HCT116 (cell line): ENCODE measurements around the gene TMEM119. TPM values are rescaled to one million over a fixed set of nuclear protein-coding genes. Genes with fewer than 3 reads are reported as not detected.

ENCODE experiments used
- ATAC-seq: fragments of 200-7000 bp; cut with Tn5 transposase; 2 replicates; pipeline ENCODE4 v1.9.1; 2020; ENCODE audit warnings: mild to moderate bottlenecking, moderate library complexity
- BruUV-seq: library from RNA; stranded (reverse); fragments of 400-500 nt; replicated peaks from 2 replicates; lab custom pipeline; 2021; lab: Mats Ljungman, UMichigan
- CTCF ChIA-PET: fragments of 300-600 bp; sonication (Branson Sonifier 250); formaldehyde crosslinking; loops from one replicate; lab custom pipeline; 2021; ENCODE audit warnings: antibody characterized with exemption; lab: Charles Lee
- POLR2A ChIA-PET: fragments of 300-600, 350-600 bp; sonication (Branson Sonifier 250); formaldehyde crosslinking; loops from one replicate; lab custom pipeline; 2021; ENCODE audit warnings: antibody characterized with exemption; lab: Charles Lee
- RAD21 ChIA-PET, 2 experiments: fragments of 300-600 bp; sonication (Branson Sonifier 250); formaldehyde crosslinking; loops; one replicate each; lab custom pipeline; 2023; ENCODE audit warnings: low total read pairs in 2 of 2; ENCODE audit not compliant: uncharacterized antibody in 2 of 2, unreplicated experiment in 2 of 2, low non-redundant PET in 1 of 2; lab: Charles Lee
- DNase-seq: peaks from one replicate; pipeline ENCODE4 v3.0.0-alpha.2; 2010; ENCODE audit warnings: low read depth, low spot score
- H2AFZ ChIP-seq: fragments of 200-600 bp; shearing (Covaris generic), sonication (generic); 2 replicates; pipeline ENCODE4 v1.6.1; 2017; ENCODE audit warnings: low read depth, mixed run types, mixed read lengths, antibody characterized with exemption, low read length; ENCODE audit not compliant: poor library complexity, severe bottlenecking
- H3K27ac ChIP-seq: 2 replicates; pipeline ENCODE4 v1.5.1; 2012; ENCODE audit warnings: low read depth, low read length
- H3K27me3 ChIP-seq: fragments of 200-600 bp; sonication (generic); 2 replicates; pipeline ENCODE4 v1.6.1; 2016; ENCODE audit warnings: mixed run types, low read length, mixed read lengths; ENCODE audit not compliant: insufficient read depth
- H3K36me3 ChIP-seq, 2 experiments: fragments of 200-500 bp in 1 of 2; fragments of 200-600 bp in 1 of 2; sonication (Bioruptor generic) in 1 of 2; sonication (generic) in 1 of 2; 2 replicates each; pipeline versions ENCODE4 v1.5.1 to v1.6.1; 2014 to 2016; ENCODE audit warnings: low read length in 2 of 2, inconsistent platforms in 1 of 2, mixed read lengths in 1 of 2, mixed run types in 1 of 2; ENCODE audit not compliant: insufficient read depth in 2 of 2, control insufficient read depth in 1 of 2
- H3K4me1 ChIP-seq, 2 experiments: fragments of 200-600 bp in 1 of 2; sonication (generic) in 1 of 2; 2 replicates each; pipeline versions ENCODE4 v1.5.1 to v1.6.1; 2012 to 2017; ENCODE audit warnings: low read length in 2 of 2, inconsistent platforms in 1 of 2, mild to moderate bottlenecking in 1 of 2, mixed read lengths in 1 of 2, mixed run types in 1 of 2, moderate library complexity in 1 of 2; ENCODE audit not compliant: insufficient read depth in 2 of 2, control insufficient read depth in 1 of 2
- H3K4me2 ChIP-seq: fragments of 200-600 bp; sonication (generic); 2 replicates; pipeline ENCODE4 v1.6.1; 2017; ENCODE audit warnings: mixed run types, low read length, mixed read lengths
- H3K4me3 ChIP-seq, 2 experiments: fragments of 200-600 bp in 1 of 2; sonication (generic) in 1 of 2; replicated peaks in 1 of 2; 2 replicates each; pipeline ENCODE4 v1.5.1; 2011 to 2016; ENCODE audit warnings: low read length in 2 of 2, control low read depth in 1 of 2, low read depth in 1 of 2, mild to moderate bottlenecking in 1 of 2, mixed read lengths in 1 of 2, mixed run types in 1 of 2
- H3K79me2 ChIP-seq: fragments of 200-600 bp; sonication (generic); 2 replicates; pipeline ENCODE4 v1.6.1; 2017; ENCODE audit warnings: mild to moderate bottlenecking, mixed run types, low read length, moderate library complexity, mixed read lengths; ENCODE audit not compliant: insufficient read depth
- H3K9ac ChIP-seq: fragments of 200-600 bp; sonication (generic); 2 replicates; pipeline ENCODE4 v1.6.1; 2016; ENCODE audit warnings: low read length, mixed read lengths
- H3K9me2 ChIP-seq: fragments of 200-600 bp; sonication (generic), shearing (Covaris generic); 2 replicates; pipeline ENCODE4 v1.6.1; 2017; ENCODE audit warnings: mixed run types, mild to moderate bottlenecking, moderate library complexity; ENCODE audit not compliant: insufficient read depth
- H3K9me3 ChIP-seq, 2 experiments: fragments of 200-500 bp in 1 of 2; fragments of 200-600 bp in 1 of 2; sonication (Bioruptor generic) in 1 of 2; sonication (generic) in 1 of 2; 2 replicates each; pipeline ENCODE4 v1.6.1; 2014 to 2017; ENCODE audit warnings: low read length in 2 of 2, mixed read lengths in 2 of 2, inconsistent platforms in 1 of 2, low read depth in 1 of 2, mild to moderate bottlenecking in 1 of 2, mixed run types in 1 of 2, moderate library complexity in 1 of 2; ENCODE audit not compliant: control insufficient read depth in 1 of 2, insufficient read depth in 1 of 2
- H4K20me1 ChIP-seq: fragments of 200-600 bp; sonication (generic), shearing (Covaris generic); 2 replicates; pipeline ENCODE4 v1.6.1; 2017; ENCODE audit warnings: mixed run types, mild to moderate bottlenecking, moderate library complexity; ENCODE audit not compliant: insufficient read depth
- CBX3 ChIP-seq: IDR thresholded peaks from 2 replicates; pipeline ENCODE4 v1.6.1; 2012; ENCODE audit warnings: low read depth
- CTCF ChIP-seq, 3 experiments: fragments of 200-600 bp in 1 of 3; sonication (generic) in 1 of 3; IDR thresholded peaks in 2 of 3; conservative IDR thresholded peaks in 1 of 3; 2 replicates each; pipeline ENCODE4 v1.5.1; 2012 to 2017; ENCODE audit warnings: low read depth in 2 of 3, low read length in 2 of 3, antibody characterized with exemption in 1 of 3, borderline replicate concordance in 1 of 3, control low read depth in 1 of 3, mild to moderate bottlenecking in 1 of 3, mixed read lengths in 1 of 3, mixed run types in 1 of 3, moderate library complexity in 1 of 3; ENCODE audit not compliant: insufficient read depth in 1 of 3
- ELF1 ChIP-seq: IDR thresholded peaks from 2 replicates; pipeline ENCODE4 v1.6.1; 2012; ENCODE audit warnings: low read depth, borderline replicate concordance
- JUND ChIP-seq: IDR thresholded peaks from 2 replicates; pipeline ENCODE4 v1.6.1; 2012
- MAX ChIP-seq: IDR thresholded peaks from 2 replicates; pipeline ENCODE4 v1.6.1; 2012
- POLR2A ChIP-seq: IDR thresholded peaks from 2 replicates; pipeline ENCODE4 v1.7.0; 2011; ENCODE audit warnings: borderline replicate concordance; ENCODE audit not compliant: insufficient read depth, insufficient read length; ENCODE audit errors: extremely low read depth
- RAD21 ChIP-seq: IDR thresholded peaks from 2 replicates; pipeline ENCODE4 v1.6.1; 2012; ENCODE audit warnings: low read depth, mild to moderate bottlenecking
- SRF ChIP-seq: IDR thresholded peaks from 2 replicates; pipeline ENCODE4 v1.6.1; 2012; ENCODE audit warnings: low read depth
- TCF7L2 ChIP-seq: IDR thresholded peaks from 2 replicates; pipeline ENCODE4 v1.7.0; 2011; ENCODE audit warnings: borderline replicate concordance, inconsistent platforms; ENCODE audit not compliant: insufficient read depth, insufficient read length; ENCODE audit errors: extremely low read depth
- ZBTB33 ChIP-seq: IDR thresholded peaks from 2 replicates; pipeline ENCODE4 v1.6.1; 2011; ENCODE audit warnings: mild to moderate bottlenecking, low read length, moderate library complexity; ENCODE audit not compliant: insufficient replicate concordance; ENCODE audit errors: extremely low read depth
- intact Hi-C: fragments of 100-400 bp; cut with micrococcal nuclease; formaldehyde crosslinking; loops from 2 replicates; pipeline ENCODE4 v1.10.0; 2022
- total RNA-seq: library from RNA; stranded (reverse); gene quantifications from one replicate; pipeline ENCODE4 v1.2.1, GENCODE V29; 2021; ENCODE audit not compliant: unreplicated experiment

Gene TMEM119
- total RNA-seq, 1 experiment from 2014 or later = not detected

- Histone ChIP-seq H3K36me3 (peaks cover 31 to 40% of the 10 kb centered on the region in 2 experiments), H3K4me3 (no peak overlapping the region), H3K27me3 (no peaks in the 10 kb centered on the region), H3K27ac (no peak overlapping the region), H3K4me1 (peaks cover 6 to 18% of the 10 kb centered on the region in 2 experiments), H3K9me2 (no peaks in the 10 kb centered on the region), H3K9me3 (no peaks in the 10 kb centered on the region), H4K20me1 (peaks cover 8% of the 10 kb centered on the region; the same call in 1 of the 2 replicates), H3K4me2 (no peak overlapping the region), H3K9ac (no peak overlapping the region), H3K79me2 (peaks cover 92% of the 10 kb centered on the region), H2AFZ (no peak overlapping the region)
- intact Hi-C loops = no loop called here
- TF ChIP-seq CTCF (IDR thresholded peaks at IDR 0.05 in 2 of 3, conservative IDR thresholded peaks at IDR 0.05 in 1 of 3; ENCODE audit: borderline replicate concordance in 1 of 3, insufficient read depth in 1 of 3, low read depth in 2 of 3, low read length in 2 of 3) (no peak), ELF1 (no peak), ZBTB33 (no peak), RAD21 (no peak), TCF7L2 (no peak), MAX (no peak), POLR2A (no peak), CBX3 (no peak), JUND (no peak), SRF (no peak)
- DNase-seq (no peak), ATAC-seq (no peak)
- BruUV-seq = no TSS peak
- ChIA-PET RAD21 (no interaction called here), POLR2A (no interaction called here), CTCF (no interaction called here)
Observed at GRCh38 chr12:108543652-108544051, 54.2 kb downstream of the TMEM119 start.
